ENCODE results near the gene VPS37D.
A peak's percentile ranks its signal among the peaks of the same experiment; 100 is the strongest.
"Not testable (repeated sequence)": the region's sequence is repeated elsewhere in the genome, so short reads cannot be mapped to it uniquely, and the experiment has no call there.

VPS37D gene
- 0 to 0.23 (median 0.06) reads per million in 4 donors for total RNA-seq

DNA sequence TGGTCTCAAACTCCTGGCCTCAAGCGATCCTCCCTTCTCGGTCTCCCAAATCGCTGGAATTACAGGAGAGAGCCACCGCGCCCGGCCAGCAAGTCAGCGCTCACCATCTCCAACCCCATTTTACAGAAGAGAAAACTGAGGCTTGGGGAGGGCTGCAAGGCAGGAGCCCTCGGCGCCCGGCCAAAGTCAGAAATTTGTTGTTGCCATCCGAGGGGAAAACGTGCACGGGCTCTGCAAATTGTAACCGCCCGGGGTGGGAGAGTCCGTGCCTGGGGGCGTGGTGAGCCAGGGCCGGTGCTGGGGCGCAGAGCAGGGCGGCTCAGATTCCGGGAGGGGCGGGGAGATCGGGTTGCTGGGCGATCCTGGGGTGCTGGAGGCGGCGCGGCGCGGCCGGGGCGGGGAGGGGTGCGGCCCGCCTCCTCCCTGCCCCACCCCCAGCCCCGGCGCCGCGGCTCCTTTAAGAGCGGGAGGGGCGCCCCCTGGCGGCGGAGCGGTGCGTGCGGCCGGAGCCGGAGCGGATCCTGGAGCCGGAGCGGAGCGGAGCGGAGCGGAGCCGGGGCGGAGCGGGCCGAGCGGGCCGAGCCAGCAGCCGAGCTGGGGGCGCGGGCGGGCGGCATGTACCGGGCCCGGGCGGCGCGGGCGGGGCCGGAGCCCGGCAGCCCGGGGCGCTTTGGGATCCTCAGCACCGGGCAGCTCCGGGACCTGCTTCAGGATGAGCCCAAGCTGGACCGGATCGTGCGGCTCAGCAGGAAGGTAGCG lies at the start of gene VPS37D:
VPS37D (plus strand) TSS at position 488 of the 759 bp plus-strand sequence; CDS start at position 616, 128 bp downstream.
- DNase-seq: peak; percentile 88 to 94 (median 90)

- no peak for DNase-seq
Measured at GRCh38 chr7:73618538-73618937, 49.1 kb upstream of the VPS37D start.

- DNase-seq: not testable (repeated sequence)
Measured at GRCh38 chr7:73619394-73619793, 48.2 kb upstream of the VPS37D start.

DNA sequence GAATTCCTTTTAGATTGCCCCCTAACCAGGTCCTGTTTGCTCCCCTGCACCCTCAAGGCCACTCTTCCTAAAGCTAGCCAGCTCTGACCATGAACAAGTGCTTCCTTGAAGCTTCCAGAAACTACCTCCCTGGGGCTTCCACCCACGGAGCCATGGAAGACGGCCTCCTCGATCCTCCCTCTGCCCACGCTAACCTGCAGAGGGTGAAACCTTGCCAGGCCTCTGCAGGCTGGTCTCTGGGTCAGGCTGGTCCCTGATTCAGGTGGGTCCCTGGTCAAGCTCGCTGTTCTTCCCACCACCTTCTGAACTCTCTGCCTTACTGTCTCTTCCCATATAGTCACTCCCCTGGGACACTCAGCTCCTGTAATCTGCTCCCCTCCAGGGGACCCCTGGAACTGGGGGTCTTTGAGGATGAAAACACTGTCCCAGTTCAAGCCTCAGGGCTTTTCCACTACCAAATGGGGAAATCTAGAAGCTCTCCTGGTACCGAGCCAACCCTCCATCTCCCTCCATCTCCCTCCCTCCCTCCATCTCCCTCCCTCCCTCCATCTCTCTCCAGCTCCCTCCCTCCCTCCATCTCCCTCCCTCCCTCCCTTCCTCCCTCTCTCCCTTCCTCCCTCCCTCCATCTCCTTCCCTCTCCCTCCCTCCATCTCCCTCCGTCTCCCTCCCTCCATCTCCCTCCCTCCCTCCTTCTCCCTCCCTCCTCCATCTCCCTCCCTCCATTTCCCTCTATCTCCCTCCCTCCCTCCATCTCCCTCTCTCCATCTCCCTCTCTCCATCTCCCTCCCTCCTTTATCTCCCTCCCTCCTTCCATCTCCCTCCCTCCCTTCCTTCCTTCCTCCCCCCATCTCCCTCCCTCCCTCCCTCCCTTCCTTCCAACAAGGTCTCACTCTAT lies 46.2 kb upstream of the VPS37D start:
- no peak for DNase-seq

GRCh38 chr7:73622527-73622908 lies 45.1 kb upstream of the VPS37D start:
- DNase-seq: no peak

DNA sequence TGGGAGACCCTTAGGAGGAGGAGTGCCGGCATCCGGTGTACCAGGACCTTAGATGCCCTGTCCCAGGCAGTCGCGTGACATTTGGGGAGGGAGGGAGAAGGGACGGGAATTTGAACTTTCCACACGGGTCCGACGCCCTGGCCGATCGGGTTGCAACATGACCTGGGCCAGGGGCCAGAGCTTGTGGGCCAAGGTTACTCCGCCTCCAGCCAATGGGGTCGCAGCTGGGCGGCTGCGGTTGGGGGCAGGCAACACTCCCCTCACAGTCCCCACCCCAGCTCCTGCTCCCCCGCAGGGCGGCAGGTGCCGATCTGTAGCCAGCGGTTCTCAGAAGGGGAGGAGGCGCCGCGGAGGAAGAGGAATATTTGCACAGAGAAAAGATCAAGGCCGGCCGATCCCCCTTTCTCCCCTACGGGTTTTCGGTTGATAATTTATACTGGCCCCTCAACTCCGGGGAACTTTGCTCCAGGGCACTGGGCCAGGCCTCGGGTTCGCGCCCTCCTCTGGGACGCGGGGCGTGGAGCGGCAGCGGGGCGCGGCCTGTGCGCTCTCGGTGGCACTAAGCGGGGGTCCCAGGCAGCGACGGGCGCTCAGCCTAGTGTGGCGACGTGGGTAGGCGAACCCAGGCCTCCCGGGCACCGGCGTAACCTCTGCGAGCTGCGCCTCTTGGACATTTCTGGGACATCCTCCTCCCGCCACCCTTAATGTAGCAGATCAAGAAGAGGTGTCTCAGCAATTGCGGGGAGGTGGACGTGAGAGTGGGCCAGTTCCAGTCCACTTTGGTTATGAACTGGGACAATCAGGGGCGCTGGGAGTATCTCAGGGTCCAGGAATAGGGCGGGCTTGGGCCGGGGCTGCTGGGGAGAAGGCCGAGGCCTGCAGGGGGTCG lies 44.5 kb upstream of the VPS37D start:
- no peak for DNase-seq

- DNase-seq: peak; percentile 27 to 50 (median 47)
Measured at GRCh38 chr7:73623798-73624668, 43.6 kb upstream of the VPS37D start, which contains the start of gene MLXIPL. MLXIPL (minus strand) TSS chr7:73624522; CDS start chr7:73624492, 30 bp downstream.

DNA sequence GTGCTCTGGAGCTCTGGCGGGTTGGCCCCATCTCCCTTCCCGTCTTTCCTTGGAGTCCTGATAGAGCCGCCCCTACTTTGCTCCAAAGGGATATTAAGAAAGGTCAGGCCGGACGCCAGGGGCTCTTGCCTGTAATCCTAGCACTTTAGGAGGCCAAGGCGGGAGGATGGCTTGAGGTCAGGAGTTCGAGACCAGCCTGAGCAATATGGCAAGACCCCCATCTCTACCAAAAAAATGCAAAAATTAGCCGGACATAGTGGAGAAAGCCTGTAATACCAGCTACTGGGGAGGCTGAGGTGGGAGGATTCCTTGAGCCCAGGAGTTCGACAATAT lies 43.0 kb upstream of the VPS37D start:
- DNase-seq: no peak

DNA sequence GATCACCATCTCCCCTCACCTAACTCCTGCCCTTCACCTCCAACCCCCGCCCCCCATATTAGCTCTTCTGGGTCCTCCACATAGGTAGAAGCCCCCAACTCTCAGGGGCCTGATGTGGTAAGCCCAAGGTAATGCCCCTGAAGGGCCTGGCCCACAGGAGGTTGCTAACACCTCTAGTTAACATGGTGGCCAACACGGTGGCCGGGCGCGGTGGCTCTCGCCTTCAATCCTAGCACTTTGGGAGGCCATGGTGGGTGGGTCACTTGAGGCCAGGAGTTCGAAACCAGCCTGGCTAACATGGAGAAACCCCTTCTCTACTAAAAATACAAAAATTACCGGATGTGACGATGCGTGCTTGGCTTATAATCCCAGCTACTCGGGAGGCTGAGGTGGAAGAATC lies 42.4 kb upstream of the VPS37D start:
- DNase-seq: no peak

DNA sequence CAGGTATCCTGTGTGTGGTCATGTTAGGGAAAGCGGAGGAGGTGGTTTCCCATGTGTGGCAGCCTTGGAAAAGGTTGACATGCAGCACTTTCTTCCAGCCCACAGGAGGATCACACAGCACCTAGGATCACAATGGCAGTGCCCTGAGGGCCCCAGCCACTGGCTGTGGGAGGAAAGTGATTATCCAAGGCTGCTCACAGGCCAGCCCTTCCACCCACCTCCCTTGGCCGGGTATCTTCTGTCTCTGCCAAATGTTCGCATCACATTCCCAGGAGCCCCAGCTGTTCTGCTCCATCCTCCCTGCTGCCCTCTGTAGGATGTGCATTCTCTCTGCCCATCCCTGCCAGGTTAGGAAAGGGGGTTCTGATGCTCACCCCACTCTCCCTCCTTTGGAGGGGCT lies 40.8 kb upstream of the VPS37D start:
- no peak for DNase-seq

DNA sequence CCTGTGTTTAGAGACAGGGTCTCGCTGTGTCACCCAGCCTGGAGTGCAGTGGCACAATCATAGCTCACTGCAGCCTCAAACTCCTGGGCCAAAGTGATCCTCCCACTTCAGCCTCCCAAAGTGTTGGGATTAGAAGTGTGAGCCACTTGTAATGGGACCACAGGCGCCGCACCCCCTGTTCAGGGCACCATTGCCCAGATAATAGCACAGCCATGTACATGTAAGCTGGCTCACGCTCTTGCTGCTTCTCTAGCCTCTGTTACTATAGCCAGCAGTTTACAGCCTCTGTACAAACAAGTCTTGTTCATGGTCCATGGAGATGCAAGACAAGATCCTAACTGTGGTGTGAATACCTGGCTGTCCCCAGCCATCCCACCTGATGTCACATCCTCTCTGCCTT lies 39.1 kb upstream of the VPS37D start:
- DNase-seq: no peak

GRCh38 chr7:73631558-73631957 lies 36.1 kb upstream of the VPS37D start:
- DNase-seq: no peak

DNA sequence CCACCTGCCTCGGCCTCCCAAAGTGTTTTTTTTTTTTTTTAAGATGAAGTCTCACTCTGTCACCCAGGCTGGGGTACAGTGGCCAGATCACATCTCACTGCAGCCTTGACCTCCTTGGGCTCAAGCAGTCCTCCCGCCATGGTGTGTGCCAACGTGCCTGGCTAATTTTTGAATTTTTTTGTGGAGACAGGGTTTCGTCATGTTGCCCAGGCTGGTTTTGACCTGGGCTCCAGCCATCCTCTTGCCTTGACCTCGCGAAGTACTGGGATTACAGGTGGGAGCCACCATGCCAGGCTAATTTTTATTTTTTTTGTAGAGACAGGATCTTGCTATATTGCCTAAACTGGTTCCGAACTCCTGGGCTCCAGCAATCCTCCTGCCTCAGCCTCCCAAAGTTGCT lies 34.3 kb upstream of the VPS37D start:
- no peak for DNase-seq

DNA sequence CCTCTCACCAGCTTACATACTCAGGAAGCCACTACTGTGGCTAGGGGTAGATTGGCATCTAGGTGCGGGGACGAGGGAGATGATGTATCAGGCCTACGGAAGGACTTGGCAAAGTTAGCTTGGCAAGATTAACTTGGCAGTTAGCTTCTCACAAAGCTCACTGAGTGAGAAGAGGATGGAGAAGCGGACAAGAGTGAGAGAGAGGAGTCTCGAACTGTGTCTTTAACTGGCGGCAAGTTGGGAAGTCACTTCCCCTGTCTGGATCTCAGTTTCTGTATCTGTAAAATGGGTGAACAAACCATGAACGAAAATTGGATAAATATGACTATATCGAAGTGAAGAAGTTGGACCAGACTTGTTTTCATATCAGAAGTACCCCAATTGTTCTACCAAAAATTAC lies 33.8 kb upstream of the VPS37D start:
- no peak for DNase-seq

GRCh38 chr7:73635428-73636200 lies 32.0 kb upstream of the VPS37D start:
- DNase-seq: no peak

DNA sequence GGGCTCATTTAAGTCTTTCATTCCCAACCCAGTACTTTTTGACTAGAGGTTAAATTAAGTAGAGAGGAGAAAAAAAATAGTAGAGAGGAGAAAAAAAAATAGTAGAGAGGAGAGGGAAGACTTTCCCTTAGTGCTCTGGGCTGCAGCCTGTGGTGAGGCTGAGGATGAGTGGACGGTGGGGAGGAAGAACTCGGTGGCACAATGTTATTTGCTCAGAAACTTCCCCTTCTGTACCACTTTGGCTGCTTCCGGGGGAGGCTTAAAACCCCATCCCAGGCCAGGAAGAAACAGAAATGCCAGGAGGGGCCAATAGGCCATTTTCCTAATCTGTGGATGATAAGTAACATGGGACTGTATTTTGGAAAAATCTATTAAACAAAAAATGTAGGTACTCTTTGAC lies 28.7 kb upstream of the VPS37D start:
- no peak for DNase-seq

- DNase-seq: no peak
Measured at GRCh38 chr7:73642834-73643233, 24.8 kb upstream of the VPS37D start.

DNA sequence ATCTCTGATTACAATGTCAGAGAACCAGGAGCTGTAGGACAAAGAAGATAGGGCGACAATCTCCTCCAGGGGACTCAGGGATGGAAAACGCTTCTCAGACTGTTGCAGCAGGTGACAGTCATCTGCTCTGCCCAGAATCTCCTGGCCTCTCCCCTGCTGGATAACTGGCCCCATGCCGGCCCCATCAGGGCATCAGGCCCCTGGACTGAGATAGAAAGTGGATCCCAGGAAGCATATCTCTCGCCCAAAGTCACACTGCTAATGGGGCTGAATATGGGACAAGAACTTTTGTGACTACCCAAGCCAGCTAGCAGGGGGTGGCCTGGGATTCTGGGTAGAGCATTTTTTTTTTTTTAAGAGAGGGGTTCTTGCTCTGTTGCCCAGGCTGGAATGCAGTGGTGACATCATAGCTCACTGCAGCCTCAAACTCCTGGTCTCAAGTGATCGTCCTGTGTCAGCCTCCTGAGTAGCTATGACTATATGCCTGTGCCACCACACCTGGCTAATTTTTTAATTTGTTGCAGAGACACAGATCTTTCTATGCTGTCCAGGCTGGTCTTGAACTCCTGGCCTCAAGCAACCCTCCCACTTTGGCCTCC lies 22.8 kb upstream of the VPS37D start:
- no peak for DNase-seq

- DNase-seq: no peak
Measured at GRCh38 chr7:73645643-73646174, 21.9 kb upstream of the VPS37D start.

All from T-helper 1 cell (primary cell).